Thyroid gland (tissue), 4 donors: ENCODE results near the gene TEX55.

Experiments
- CTCF ChIP-seq, 6 experiments: fragments of 200-600 bp in 3 of 6; fragments of 450-650 bp in 3 of 6; sonication (generic) in 3 of 6; IDR thresholded peaks; one replicate each; pipeline ENCODE4 v1.5.1; 2016 to 2019; ENCODE audit warnings: antibody characterized with exemption in 6 of 6, mild to moderate bottlenecking in 2 of 6, inconsistent platforms in 1 of 6, moderate library complexity in 1 of 6
- POLR2A ChIP-seq, 2 donors: fragments of 450-650 bp; IDR thresholded peaks; one replicate each; pipeline ENCODE4 v1.6.1; 2017; ENCODE audit warnings: antibody characterized with exemption in 2 of 2, mild to moderate bottlenecking in 2 of 2, moderate library complexity in 1 of 2

- TF ChIP-seq CTCF (IDR thresholded peaks at IDR 0.05) (no peak), POLR2A (IDR thresholded peaks at IDR 0.05) (no peak)
Measured at GRCh38 chr3:119195151-119195476, 49.1 kb downstream of the TEX55 start.
